Measurements from ENCODE around the gene GOLGA6L10.
"Not testable (repeated sequence)": the region's sequence is repeated elsewhere in the genome, so short reads cannot be mapped to it uniquely, and the experiment has no call there.

The GOLGA6L10 gene

GRCh38 chr15:82349375-82349774, at the start of gene GOLGA6L10:
Gene GOLGA6L10, minus strand, starts transcription at chr15:82349475. Its CDS starts 100 bp downstream, at chr15:82349375.
- not testable (repeated sequence) for DNase-seq (ENCODE audit: low spot score)

GRCh38 chr15:82398785-82399184, 49.5 kb upstream of the GOLGA6L10 start:
- no peak for DNase-seq (ENCODE audit: low spot score)

- DNase-seq (ENCODE audit: low spot score): no peak
Observed at GRCh38 chr15:82397817-82398216, 48.5 kb upstream of the GOLGA6L10 start.

- DNase-seq (ENCODE audit: low spot score): not testable (repeated sequence)
Observed at GRCh38 chr15:82395788-82396187, 46.5 kb upstream of the GOLGA6L10 start.

GRCh38 chr15:82393671-82394070, 44.4 kb upstream of the GOLGA6L10 start:
- DNase-seq (ENCODE audit: low spot score): no peak

- DNase-seq (ENCODE audit: low spot score): not testable (repeated sequence)
Observed at GRCh38 chr15:82392077-82392476, 42.8 kb upstream of the GOLGA6L10 start.

GRCh38 chr15:82390152-82390551, 40.9 kb upstream of the GOLGA6L10 start:
- not testable (repeated sequence) for DNase-seq (ENCODE audit: low spot score)

GRCh38 chr15:82387209-82387608, 37.9 kb upstream of the GOLGA6L10 start:
- DNase-seq (ENCODE audit: low spot score): not testable (repeated sequence)

GRCh38 chr15:82381330-82381955, 32.2 kb upstream of the GOLGA6L10 start:
- not testable (repeated sequence) for DNase-seq (ENCODE audit: low spot score)

GRCh38 chr15:82379552-82379951, 30.3 kb upstream of the GOLGA6L10 start:
- DNase-seq (ENCODE audit: low spot score): not testable (repeated sequence)

- DNase-seq (ENCODE audit: low spot score): not testable (repeated sequence)
Observed at GRCh38 chr15:82373661-82374060, 24.4 kb upstream of the GOLGA6L10 start.

GRCh38 chr15:82371656-82372055, 22.4 kb upstream of the GOLGA6L10 start:
- DNase-seq (ENCODE audit: low spot score): no peak

GRCh38 chr15:82367790-82368189, 18.5 kb upstream of the GOLGA6L10 start:
- DNase-seq (ENCODE audit: low spot score): not testable (repeated sequence)

- not testable (repeated sequence) for DNase-seq (ENCODE audit: low spot score)
Observed at GRCh38 chr15:82365692-82366323, 16.5 kb upstream of the GOLGA6L10 start.

GRCh38 chr15:82364548-82364947, 15.3 kb upstream of the GOLGA6L10 start:
- not testable (repeated sequence) for DNase-seq (ENCODE audit: low spot score)

- DNase-seq (ENCODE audit: low spot score): not testable (repeated sequence)
Observed at GRCh38 chr15:82362790-82363189, 13.5 kb upstream of the GOLGA6L10 start.

- not testable (repeated sequence) for DNase-seq (ENCODE audit: low spot score)
Observed at GRCh38 chr15:82360618-82361017, 11.3 kb upstream of the GOLGA6L10 start.

- not testable (repeated sequence) for DNase-seq (ENCODE audit: low spot score)
Observed at GRCh38 chr15:82355055-82355454, 5.8 kb upstream of the GOLGA6L10 start.

GRCh38 chr15:82354546-82354945, 5.3 kb upstream of the GOLGA6L10 start:
- DNase-seq (ENCODE audit: low spot score): not testable (repeated sequence)

- DNase-seq (ENCODE audit: low spot score): not testable (repeated sequence)
Observed at GRCh38 chr15:82347645-82348044, 1.6 kb downstream of the GOLGA6L10 start.

GRCh38 chr15:82345176-82345575, 4.1 kb downstream of the GOLGA6L10 start:
- not testable (repeated sequence) for DNase-seq (ENCODE audit: low spot score)

GRCh38 chr15:82344421-82344820, 4.9 kb downstream of the GOLGA6L10 start:
- not testable (repeated sequence) for DNase-seq (ENCODE audit: low spot score)

- not testable (repeated sequence) for DNase-seq (ENCODE audit: low spot score)
Observed at GRCh38 chr15:82343851-82344250, 5.4 kb downstream of the GOLGA6L10 start.

Measured in COLO829 (cell line).